PFSK-1 (cell line): ENCODE data around the gene CPD.

Experiments used
- FOXP2 ChIP-seq: optimal IDR thresholded peaks from 2 replicates; pipeline ENCODE3; 2011; ENCODE audit warnings: borderline replicate concordance, control low read depth, inconsistent platforms; ENCODE audit not compliant: insufficient read depth; ENCODE audit errors: extremely low read length, extremely low read depth
- TAF1 ChIP-seq: IDR thresholded peaks from 2 replicates; pipeline ENCODE4 v1.6.1; 2012; ENCODE audit warnings: low read length, control low read depth, borderline replicate concordance; ENCODE audit not compliant: insufficient read depth

DNA sequence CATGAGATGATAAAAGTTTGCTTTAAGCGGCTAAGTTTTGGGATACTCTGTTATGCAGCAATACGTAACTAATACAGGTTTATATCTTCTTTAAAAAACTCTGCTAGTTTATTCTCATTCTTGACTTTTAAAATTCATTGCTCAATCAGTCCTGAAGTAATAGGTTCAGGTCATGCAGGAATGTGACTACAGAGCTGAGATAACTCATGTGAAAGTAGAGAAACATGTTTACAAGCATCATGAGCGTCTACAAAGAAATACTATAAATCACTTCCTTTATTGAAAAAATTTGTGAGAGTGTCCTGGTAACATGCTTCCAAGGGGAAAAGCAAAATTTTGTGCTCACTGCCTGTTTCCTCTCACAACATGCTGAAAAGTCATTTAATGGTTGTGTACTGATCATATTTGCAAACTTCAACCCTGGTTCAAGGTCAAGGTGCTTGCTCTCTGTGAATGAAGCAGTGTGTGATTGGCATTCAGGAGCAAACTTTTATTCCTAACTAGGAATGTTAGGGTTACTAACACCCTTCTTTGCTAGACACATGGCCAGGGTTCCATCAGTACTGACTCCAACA, 32.4 kb upstream of the CPD start:
- TF ChIP-seq TAF1 (no peak), FOXP2 (no peak)
